Islet of Langerhans (tissue), 1 donor: ENCODE results near the gene CLEC4A.
"Not testable (repeated sequence)": the region's sequence is repeated elsewhere in the genome, so short reads cannot be mapped to it uniquely, and the experiment has no call there.

Experiments used
- FAIRE-seq: peaks from one replicate; lab custom pipeline; 2011; peaks lifted over from hg19 to GRCh38; lab: Jason Lieb, UNC

Gene CLEC4A

GRCh38 chr12:8134398-8134930 lies 11.0 kb downstream of the CLEC4A start:
- FAIRE-seq = not testable (repeated sequence)

GRCh38 chr12:8141647-8142046 lies 18.2 kb downstream of the CLEC4A start:
- FAIRE-seq = not testable (repeated sequence)

- no peak for FAIRE-seq
Measured at GRCh38 chr12:8143261-8143660, 19.8 kb downstream of the CLEC4A start.

- no peak for FAIRE-seq
Measured at GRCh38 chr12:8145754-8146441, 22.5 kb downstream of the CLEC4A start.

DNA sequence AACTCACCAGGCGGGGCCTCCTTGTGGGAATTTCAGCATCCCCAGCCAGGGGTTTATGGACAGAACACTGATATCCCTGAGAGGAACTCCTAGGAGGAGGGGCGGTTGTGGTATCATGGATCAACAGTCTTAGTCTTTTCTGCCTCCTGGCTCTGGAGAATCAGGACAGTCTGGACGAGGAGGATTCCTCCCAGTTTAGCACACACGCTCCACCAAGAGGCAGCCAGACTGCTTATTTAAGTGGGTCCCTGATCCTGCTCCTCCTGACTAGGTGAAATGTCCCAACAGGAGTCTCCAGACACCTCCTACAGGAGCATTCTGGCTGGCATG lies 23.0 kb downstream of the CLEC4A start:
- FAIRE-seq = no peak

GRCh38 chr12:8154526-8154925 lies 31.1 kb downstream of the CLEC4A start:
- no peak for FAIRE-seq

- peak; percentile 85 for FAIRE-seq
Measured at GRCh38 chr12:8156416-8156815, 33.0 kb downstream of the CLEC4A start.

DNA sequence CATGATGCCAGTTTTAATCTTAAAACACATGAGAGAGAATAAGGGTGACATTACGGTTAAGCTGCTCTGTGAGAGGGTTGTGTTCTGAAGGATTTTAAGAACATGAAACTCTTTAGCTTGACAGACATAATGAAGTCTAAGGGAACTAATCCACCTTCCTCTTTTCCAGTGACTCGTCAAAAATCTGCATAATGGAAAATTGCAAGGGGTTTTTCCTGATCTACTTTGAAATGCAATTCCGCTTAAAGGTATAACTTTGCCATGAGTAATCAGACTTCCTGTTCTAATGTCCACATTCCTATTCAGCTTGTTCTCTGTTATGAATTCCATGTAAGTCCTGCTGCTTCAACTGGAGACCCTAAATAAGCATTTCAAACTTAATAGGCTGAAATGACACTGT lies 33.4 kb downstream of the CLEC4A start, which contains the start of gene ZNF705A:
Gene ZNF705A, plus strand, starts transcription at position 171 of the 400 bp plus-strand sequence. CDS start 15,611 bp downstream, outside the sequence.
- FAIRE-seq = no peak

- no peak for FAIRE-seq
Measured at GRCh38 chr12:8157484-8158198, 34.2 kb downstream of the CLEC4A start.

- not testable (repeated sequence) for FAIRE-seq
Measured at GRCh38 chr12:8172911-8173310, 49.5 kb downstream of the CLEC4A start.

GRCh38 chr12:8179989-8180585 lies 56.7 kb downstream of the CLEC4A start:
- not testable (repeated sequence) for FAIRE-seq

GRCh38 chr12:8181271-8181670 lies 57.9 kb downstream of the CLEC4A start:
- FAIRE-seq = not testable (repeated sequence)

DNA sequence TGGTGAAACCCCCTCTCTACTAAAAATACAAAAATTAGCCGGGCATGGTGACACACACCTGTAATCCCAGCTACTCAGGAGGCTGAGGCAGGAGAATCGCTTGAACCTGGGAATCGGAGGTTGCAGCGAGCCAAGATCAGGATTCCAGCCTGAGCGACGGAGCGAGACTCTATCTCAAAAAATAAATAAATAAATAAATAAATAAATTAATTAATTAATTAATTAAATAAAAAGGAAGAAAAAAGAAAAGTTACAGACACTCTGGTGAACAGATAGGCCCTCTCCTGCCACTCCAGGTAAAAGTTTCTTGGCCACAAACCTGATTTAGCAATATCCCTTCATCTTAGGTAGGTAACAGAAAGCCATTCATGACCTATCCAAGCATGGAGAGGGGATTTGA lies 59.5 kb downstream of the CLEC4A start:
- not testable (repeated sequence) for FAIRE-seq

DNA sequence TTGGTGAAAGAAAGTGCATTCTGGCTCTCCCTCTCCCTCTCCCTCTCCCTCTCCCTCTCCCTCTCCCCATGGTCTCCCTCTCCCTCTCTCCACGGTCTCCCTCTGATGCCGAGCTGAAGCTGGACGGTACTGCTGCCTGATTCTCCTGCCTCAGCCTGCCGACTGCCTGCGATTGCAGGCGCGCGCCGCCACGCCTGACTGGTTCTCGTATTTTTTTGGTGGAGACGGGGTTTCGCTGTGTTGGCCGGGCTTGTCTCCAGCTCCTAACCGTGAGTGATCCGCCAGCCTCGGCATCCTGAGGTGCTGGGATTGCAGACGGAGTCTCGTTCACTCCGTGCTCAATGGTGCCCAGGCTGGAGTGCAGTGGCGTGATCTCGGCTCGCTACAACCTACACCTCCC lies 59.9 kb downstream of the CLEC4A start:
- FAIRE-seq = not testable (repeated sequence)

DNA sequence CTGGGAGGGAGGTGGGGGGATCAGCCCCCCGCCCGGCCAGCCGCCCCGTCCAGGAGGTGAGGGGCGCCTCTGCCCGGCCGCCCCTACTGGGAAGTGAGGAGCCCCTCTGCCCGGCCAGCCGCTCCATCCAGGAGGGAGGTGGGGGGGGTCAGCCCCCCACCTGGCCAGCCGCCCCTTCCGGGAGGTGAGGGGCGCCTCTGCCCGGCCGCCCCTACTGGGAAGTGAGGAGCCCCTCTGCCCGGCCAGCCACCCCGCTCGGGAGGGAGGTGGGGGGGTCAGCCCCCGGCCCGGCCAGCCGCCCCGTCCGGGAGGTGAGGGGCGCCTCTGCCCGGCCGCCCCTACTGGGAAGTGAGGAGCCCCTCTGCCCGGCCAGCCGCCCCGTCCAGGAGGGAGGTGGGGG lies 60.8 kb downstream of the CLEC4A start:
- not testable (repeated sequence) for FAIRE-seq

GRCh38 chr12:8188088-8188487 lies 64.7 kb downstream of the CLEC4A start:
- not testable (repeated sequence) for FAIRE-seq
